ENCODE data around the gene MACROH2A1. TPM values are rescaled to one million over a fixed set of nuclear protein-coding genes. Genes with fewer than 3 reads are reported as not detected.

MACROH2A1 gene
- total and polyA plus RNA-seq, 10 of the 15 experiments (the other 5 are each of a cell fraction or from before 2014, with no cell fraction given), result 45.7 to 230 (median 196) TPM

- SMC1A ChIA-PET (ENCODE audit: uncharacterized antibody, unreplicated experiment), result no interaction called here
- POLR2A ChIA-PET, result no interaction called here
- Histone ChIP-seq H3K27ac (ENCODE audit: control insufficient read depth, insufficient read depth) (no peak overlapping the region), H3K79me2 (ENCODE audit: control insufficient read depth, insufficient read depth, low read length) (no peaks in the 10 kb centered on the region), H3K4me1 (ENCODE audit: control insufficient read depth, insufficient read depth, low read length) (no peaks in the 10 kb centered on the region), H3K36me3 (ENCODE audit: control insufficient read depth in 2 of 2, insufficient read depth in 2 of 2, low read length in 1 of 2) (no peaks in the 10 kb centered on the region), H3K4me2 (ENCODE audit: control insufficient read depth, insufficient read depth) (no peak overlapping the region), H3K27me3 (replicated peaks in 1 of 2; ENCODE audit: control insufficient read depth in 2 of 2, insufficient read depth in 2 of 2, low read length in 1 of 2) (peaks cover 2 to 6% of the 10 kb centered on the region in 2 experiments), H4K20me1 (ENCODE audit: control insufficient read depth, insufficient read depth) (no peaks in the 10 kb centered on the region), H3K9ac (ENCODE audit: control insufficient read depth, insufficient read depth, low read length) (no peak overlapping the region), H3K4me3 (no peak overlapping the region), H3K9me3 (replicated peaks; ENCODE audit: control insufficient read depth, insufficient read depth, low read length) (no peaks in the 10 kb centered on the region), H2AFZ (ENCODE audit: control insufficient read depth, low read depth, low read length) (no peak overlapping the region)
- intact Hi-C loops (cut with micrococcal nuclease; ENCODE audit: unreplicated experiment) (no loop called here), in situ Hi-C loops (cut with MboI) (no loop called here)
- no peak for TF ChIP-seq RAD21 (IDR thresholded peaks at IDR 0.05; ENCODE audit: insufficient read depth, low read depth, low read length)
- FAIRE-seq, result no peak
- RAD21 ChIA-PET (ENCODE audit: unreplicated experiment), result no interaction called here
- no peak for DNase-seq (ENCODE audit: low read depth, low spot score)
- BruUV-seq (replicated peaks), result no TSS peak
- 55% methylated on average over 12 of the region's 12 CpGs for WGBS (ENCODE audit: insufficient coverage, insufficient replicate concordance, low lambda C conversion rate, missing lambda C conversion rate)
- CTCF ChIA-PET, result no interaction called here
- ATAC-seq, result no peak
These were observed 94.4 kb downstream of the MACROH2A1 start for GRCh38 chr5:135304352-135305221.

- no peaks in the 10 kb centered on the region for H3K79me2 ChIP-seq (ENCODE audit: control insufficient read depth, insufficient read depth, low read length)
- ChIA-PET CTCF (interaction anchor here (1.2 kb wide), 1 partner anchor 9 kb away, joined by 5 read pairs; no protein-coding TSS in a partner anchor), POLR2A (no interaction called here), SMC1A (ENCODE audit: uncharacterized antibody, unreplicated experiment) (no interaction called here), RAD21 (ENCODE audit: unreplicated experiment) (no interaction called here)
- H3K27me3 ChIP-seq (replicated peaks in 1 of 2; ENCODE audit: control insufficient read depth in 2 of 2, insufficient read depth in 2 of 2, low read length in 1 of 2), result peaks cover 0 to 6% of the 10 kb centered on the region in 2 experiments; a peak in 3 of 4 replicates
- H3K9ac ChIP-seq (ENCODE audit: control insufficient read depth, insufficient read depth, low read length), result no peak overlapping the region
- no peaks in the 10 kb centered on the region for H3K36me3 ChIP-seq (ENCODE audit: control insufficient read depth in 2 of 2, insufficient read depth in 2 of 2, low read length in 1 of 2)
- H4K20me1 ChIP-seq (ENCODE audit: control insufficient read depth, insufficient read depth), result no peaks in the 10 kb centered on the region
- DNase-seq (ENCODE audit: low read depth, low spot score) (no peak), FAIRE-seq (no peak), ATAC-seq (no peak)
- no peaks in the 10 kb centered on the region for H3K9me3 ChIP-seq (replicated peaks; ENCODE audit: control insufficient read depth, insufficient read depth, low read length)
- no peak overlapping the region for H2AFZ ChIP-seq (ENCODE audit: control insufficient read depth, low read depth, low read length)
- TF ChIP-seq ETV6 (conservative IDR thresholded peaks at IDR 0.05 in 1 of 2, IDR thresholded peaks at IDR 0.05 in 1 of 2; ENCODE audit: borderline replicate concordance in 1 of 2, low read depth in 1 of 2) (no peak), ZSCAN29 (IDR thresholded peaks at IDR 0.05) (no peak), NFYA (IDR thresholded peaks at IDR 0.05; ENCODE audit: borderline replicate concordance, low read depth, low read length) (no peak), BRCA1 (IDR thresholded peaks at IDR 0.05; ENCODE audit: low read depth, low read length) (no peak)
- H3K4me3 ChIP-seq, result no peak overlapping the region
- BruUV-seq (replicated peaks), result no TSS peak
- WGBS (ENCODE audit: insufficient coverage, insufficient replicate concordance, low lambda C conversion rate, missing lambda C conversion rate), result 32% methylated on average over 6 of the region's 6 CpGs
- no peak overlapping the region for H3K4me2 ChIP-seq (ENCODE audit: control insufficient read depth, insufficient read depth)
- intact Hi-C loops (cut with micrococcal nuclease; ENCODE audit: unreplicated experiment), result no loop called here
- no peaks in the 10 kb centered on the region for H3K4me1 ChIP-seq (ENCODE audit: control insufficient read depth, insufficient read depth, low read length)
- in situ Hi-C loops (cut with MboI), result no loop called here
- H3K27ac ChIP-seq (ENCODE audit: control insufficient read depth, insufficient read depth), result no peak overlapping the region
These were observed 95.4 kb downstream of the MACROH2A1 start for GRCh38 chr5:135303582-135304173.
